NCI-H1436 treated with DMSO at 0.1 percent for 48 hours (cell line): ENCODE results near the gene KRT4.
"Not testable (repeated sequence)": the region's sequence is repeated elsewhere in the genome, so short reads cannot be mapped to it uniquely, and the experiment has no call there.

Experiments
- DNase-seq: peaks from one replicate; lab custom pipeline; 2025; lab: John Stamatoyannopoulos, UW

KRT4 gene

GRCh38 chr12:52807544-52808470 is 6.1 kb downstream of the KRT4 start:
- DNase-seq = no peak

DNA sequence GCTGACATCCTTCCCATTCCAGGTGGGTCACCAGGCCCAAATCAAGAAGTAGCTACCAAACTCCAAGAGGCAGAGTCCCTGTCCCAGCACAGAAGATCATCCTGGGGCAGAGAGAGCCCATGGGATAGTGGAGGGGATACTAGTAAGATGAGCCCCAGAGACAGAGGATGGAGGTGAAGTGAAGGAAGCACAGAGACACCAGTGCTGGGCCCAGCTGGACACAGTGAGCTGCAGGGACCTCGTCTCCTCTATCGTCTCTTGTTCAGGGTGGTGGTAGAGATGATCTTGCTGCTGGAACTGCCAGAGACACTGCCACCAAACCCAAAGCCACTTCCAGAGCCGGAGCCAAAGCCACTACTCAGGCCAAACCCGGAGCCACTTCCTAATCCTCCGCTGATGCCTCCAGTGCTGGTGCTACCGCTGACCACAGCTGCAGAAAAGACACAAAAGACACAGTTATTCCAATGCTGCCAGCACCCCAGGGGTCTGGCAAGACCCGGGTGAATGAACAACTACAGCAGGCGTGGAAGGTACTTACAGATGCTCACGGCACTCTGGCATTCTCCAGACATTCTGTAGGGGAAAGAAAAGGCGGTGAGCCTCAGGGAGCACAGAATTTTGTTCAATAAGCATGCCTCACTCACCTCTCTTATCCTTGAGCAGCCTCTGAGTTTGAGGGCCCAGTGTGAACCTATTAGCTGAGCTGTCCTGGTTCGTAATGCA is 6.9 kb downstream of the KRT4 start:
- no peak for DNase-seq

DNA sequence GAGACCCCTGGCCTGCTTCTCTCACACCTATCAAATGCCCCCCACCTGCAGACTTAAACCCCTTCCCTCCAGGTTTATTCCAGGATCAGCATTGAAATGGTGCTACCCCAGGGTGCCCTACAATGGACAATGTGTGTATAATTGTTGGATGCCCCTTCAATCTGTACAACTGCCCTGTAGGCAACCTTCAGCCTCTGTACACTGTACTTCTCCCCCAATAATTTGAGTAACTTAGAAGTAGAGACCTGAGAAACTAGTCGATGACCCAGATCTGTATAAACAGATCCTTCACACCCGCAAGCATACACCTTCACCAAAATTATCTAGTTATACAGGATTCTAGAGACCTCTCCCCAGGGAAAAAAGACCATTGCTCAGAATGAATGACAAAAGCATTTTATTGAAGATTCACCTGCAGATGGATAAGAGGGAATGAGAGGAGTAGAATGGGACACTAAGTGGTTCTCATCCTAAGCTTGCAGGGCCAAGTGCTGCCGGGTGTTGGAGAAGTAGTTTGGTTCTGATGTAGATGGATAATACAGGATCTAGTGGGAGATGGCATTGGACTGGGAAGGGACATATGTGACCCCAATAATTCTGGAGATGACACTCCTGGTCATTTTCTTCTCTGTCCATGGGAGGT is 7.6 kb downstream of the KRT4 start:
- no peak for DNase-seq

DNA sequence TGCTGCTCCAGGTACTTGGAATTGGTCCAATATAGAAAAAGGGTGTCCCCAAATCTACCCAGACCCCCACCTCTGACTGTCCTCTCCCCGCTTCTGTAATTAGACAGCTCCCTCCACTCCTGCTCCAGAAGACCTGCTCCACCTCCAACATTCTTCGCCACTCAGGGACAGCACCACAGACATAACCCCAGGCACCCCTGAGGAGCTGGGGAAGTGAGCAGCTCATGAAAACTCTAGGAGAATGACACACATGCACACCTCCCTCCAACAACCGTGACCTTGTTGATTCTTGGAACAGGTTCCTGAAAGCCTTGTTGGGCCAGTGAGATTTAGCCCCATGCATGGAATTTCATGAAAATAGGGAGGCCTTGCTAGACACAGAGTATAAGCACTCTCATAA is 8.2 kb downstream of the KRT4 start:
- DNase-seq = no peak

- no peak for DNase-seq
Measured at GRCh38 chr12:52805000-52805399, 8.9 kb downstream of the KRT4 start.

GRCh38 chr12:52802442-52802841 is 11.5 kb downstream of the KRT4 start:
- DNase-seq = no peak

DNA sequence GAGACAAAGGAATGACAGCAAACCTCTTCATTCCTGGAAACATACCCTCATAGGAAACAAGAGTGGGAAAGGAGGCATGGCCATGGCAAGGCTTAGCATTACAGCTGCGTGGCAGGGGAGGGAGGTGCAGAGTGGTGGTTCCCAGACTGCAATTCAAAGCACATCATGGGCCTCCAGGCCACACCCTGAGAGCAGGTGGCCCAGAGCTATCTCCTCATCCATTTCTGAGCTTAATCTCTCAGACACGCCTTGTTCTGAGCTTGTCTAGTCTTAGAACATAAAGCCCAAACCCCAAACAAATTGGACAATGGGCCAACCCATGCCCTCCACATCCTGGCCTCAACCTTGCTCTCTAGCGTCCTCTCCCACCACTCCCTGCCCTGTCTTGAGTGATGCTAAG is 12.1 kb downstream of the KRT4 start:
- DNase-seq = no peak

GRCh38 chr12:52800259-52800917 is 13.5 kb downstream of the KRT4 start:
- no peak for DNase-seq

- DNase-seq = no peak
Measured at GRCh38 chr12:52799505-52800211, 14.3 kb downstream of the KRT4 start.

GRCh38 chr12:52798671-52799504 is 15.0 kb downstream of the KRT4 start:
- DNase-seq = no peak

DNA sequence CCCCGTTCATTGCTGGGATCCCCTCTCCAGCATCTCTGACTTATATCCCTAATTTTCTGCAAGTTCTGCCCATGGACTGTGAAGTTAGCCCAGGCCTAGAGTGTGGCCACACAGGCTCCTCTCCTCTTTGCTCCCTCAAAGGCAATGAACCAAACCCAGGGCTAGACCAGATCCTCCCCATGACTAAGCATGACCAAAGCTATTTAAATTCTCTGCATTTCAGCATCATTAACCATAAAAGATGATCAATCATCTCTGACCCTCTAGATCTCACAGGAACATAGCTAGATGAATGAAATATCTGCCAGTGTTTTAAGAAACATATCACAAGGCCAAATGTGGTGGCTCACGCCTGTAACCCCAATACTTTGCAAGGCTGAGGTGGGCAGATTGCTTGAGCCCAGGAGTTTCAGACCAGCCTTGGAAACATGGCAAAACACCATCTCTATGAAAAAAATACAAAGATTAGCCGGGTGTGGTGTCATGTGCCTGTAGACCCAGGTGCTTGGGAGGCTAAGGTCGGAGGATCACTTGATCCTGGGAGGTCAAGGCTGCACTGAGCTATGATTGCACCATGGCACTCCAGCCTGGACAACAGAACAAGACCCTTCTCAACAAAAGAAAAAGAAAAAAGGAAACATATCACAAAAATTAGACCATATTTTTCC is 15.8 kb downstream of the KRT4 start:
- DNase-seq = no peak

DNA sequence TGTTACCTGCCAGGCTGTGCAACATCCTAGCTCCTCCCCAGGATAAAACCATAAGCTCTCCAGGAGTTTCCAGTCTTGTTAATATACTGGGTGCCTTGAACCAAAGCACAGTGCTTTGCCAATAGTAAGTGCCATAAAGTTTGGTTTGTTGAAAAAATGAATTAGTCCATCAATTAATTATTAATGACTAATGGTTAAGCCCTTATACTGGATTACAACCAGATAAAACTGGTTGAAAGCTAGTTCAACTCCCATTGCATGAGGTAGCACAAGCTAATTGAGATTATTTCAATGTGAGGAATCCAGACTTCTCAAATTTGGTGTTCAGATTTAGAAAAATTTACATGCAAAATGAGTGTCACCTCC is 16.4 kb downstream of the KRT4 start:
- no peak for DNase-seq

GRCh38 chr12:52796839-52797528 is 16.9 kb downstream of the KRT4 start:
- no peak for DNase-seq

DNA sequence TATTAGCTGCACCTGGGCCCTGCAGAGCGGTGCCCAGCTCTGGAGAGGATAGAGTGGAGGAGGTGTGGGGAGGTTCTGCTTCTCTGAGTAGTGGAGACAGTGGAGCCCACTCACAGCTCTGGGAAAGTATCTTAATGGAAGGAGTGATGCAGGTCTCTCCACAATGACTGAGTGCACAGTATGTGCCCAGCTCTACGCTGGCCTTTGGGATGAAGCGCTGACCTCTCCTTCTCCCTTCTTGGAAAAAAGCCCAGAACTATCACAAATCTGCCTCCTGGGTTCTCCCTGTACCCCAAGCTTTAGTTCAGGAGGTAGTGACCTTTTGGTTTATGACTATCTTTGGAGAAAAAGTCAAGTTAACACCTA is 17.5 kb downstream of the KRT4 start:
- DNase-seq = no peak

DNA sequence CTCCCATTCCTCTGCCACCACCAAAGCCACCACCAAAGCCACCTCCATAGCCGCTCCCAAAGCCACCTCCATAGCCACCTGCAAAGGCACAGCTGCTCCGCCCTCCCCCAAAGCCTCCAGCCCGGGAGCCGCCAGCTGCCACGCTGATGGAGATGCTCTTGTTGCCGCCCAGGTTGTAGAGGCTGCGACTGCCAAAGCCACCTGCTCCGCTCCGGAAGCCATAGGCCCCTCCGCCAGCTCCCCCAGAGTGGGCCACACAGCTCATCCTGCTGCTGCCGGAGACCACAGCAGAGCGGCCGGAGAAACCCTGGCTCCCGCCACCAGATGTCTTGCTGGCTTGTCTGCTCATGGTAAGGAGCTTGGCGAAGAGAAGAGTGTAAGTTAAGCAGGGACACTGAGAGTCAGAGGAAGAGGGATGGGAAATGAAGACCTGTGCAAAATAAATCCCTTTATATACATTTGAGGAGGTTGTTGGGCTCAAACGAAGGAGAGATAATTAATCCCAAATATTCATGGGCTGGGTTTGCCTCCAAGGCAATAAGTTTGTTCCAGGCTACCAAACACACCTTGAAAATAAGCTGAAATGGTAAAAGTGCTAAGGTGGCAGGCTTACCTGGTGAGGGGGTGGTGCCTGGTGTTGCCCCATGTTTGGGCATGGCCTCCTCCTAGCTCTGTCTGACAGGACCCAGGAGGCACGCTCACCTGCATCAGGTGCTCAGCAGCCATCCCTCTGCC is 18.1 kb downstream of the KRT4 start, which contains the start of gene KRT3:
KRT3 (minus strand) TSS at position 424 of the 735 bp plus-strand sequence; CDS start at position 349, 75 bp downstream.
- DNase-seq = no peak

DNA sequence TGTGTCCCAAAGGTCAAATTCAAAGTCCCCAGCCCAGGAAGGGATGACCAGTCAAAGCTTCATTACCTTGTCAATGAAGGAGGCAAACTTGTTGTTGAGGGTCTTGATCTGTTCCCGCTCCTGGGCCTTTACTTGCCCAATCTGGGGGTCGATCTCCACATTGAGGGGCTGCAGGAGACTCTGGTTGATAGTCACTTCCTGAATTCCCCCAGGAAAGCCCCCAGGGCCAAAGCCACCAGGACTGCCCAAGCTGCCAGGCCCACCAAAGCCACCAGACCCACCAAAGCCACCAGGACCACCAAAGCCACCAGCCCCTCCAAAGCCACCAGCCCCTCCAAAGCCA is 18.6 kb downstream of the KRT4 start:
- not testable (repeated sequence) for DNase-seq

GRCh38 chr12:52794479-52795331 is 19.2 kb downstream of the KRT4 start:
- no peak for DNase-seq
